ENCODE results near the gene EID2B.

GRCh38 chr19:39500543-39500942 lies 32.1 kb downstream of the EID2B start:
- TF ChIP-seq EZH2 (IDR thresholded peaks at IDR 0.05; ENCODE audit: low read depth, low read length, severe bottlenecking) (no peak), CTCF (IDR thresholded peaks at IDR 0.05; ENCODE audit: control extremely low read depth in 1 of 3, insufficient read depth in 1 of 3, low read depth in 1 of 3, low read length in 3 of 3) (no peak), ASH2L (IDR thresholded peaks at IDR 0.05; ENCODE audit: low read length) (no peak), TAF1 (IDR thresholded peaks at IDR 0.05; ENCODE audit: low read depth, low read length) (no peak), SRF (IDR thresholded peaks at IDR 0.05; ENCODE audit: low read depth, low read length) (no peak), POLR2A (IDR thresholded peaks at IDR 0.05; ENCODE audit: control extremely low read depth in 1 of 2, low read depth in 2 of 2, low read length in 2 of 2) (no peak), HDAC2 (IDR thresholded peaks at IDR 0.05; ENCODE audit: borderline replicate concordance in 1 of 2, low read depth in 2 of 2, low read length in 2 of 2) (no peak), ATF2 (IDR thresholded peaks at IDR 0.05; ENCODE audit: low read length) (no peak)
